GM21526 (cell line): ENCODE results near the gene UNK.

Experiments used
- ATAC-seq: cut with Tn5 transposase; IDR thresholded peaks from one replicate; pipeline ENCODE4 v1.9.1; 2021; ENCODE audit warnings: moderate library complexity; ENCODE audit not compliant: unreplicated experiment, low FRiP score

UNK gene

GRCh38 chr17:75817571-75817970 is 33.0 kb downstream of the UNK start:
- ATAC-seq = no peak

GRCh38 chr17:75818326-75818885 is 33.8 kb downstream of the UNK start:
- ATAC-seq = no peak

GRCh38 chr17:75819116-75819515 is 34.5 kb downstream of the UNK start:
- no peak for ATAC-seq

GRCh38 chr17:75819678-75820077 is 35.1 kb downstream of the UNK start:
- no peak for ATAC-seq

- no peak for ATAC-seq
Measured at GRCh38 chr17:75820094-75821080, 35.8 kb downstream of the UNK start.

GRCh38 chr17:75821552-75821951 is 36.9 kb downstream of the UNK start:
- ATAC-seq = no peak

- ATAC-seq = no peak
Measured at GRCh38 chr17:75822119-75822799, 37.7 kb downstream of the UNK start.

- no peak for ATAC-seq
Measured at GRCh38 chr17:75822800-75823166, 38.2 kb downstream of the UNK start.

GRCh38 chr17:75823257-75824041 is 38.8 kb downstream of the UNK start:
- no peak for ATAC-seq

- ATAC-seq = no peak
Measured at GRCh38 chr17:75824050-75824552, 39.5 kb downstream of the UNK start.

GRCh38 chr17:75824666-75825065 is 40.1 kb downstream of the UNK start:
- ATAC-seq = no peak

GRCh38 chr17:75825149-75825552 is 40.5 kb downstream of the UNK start:
- ATAC-seq = no peak

GRCh38 chr17:75825748-75826370 is 41.3 kb downstream of the UNK start:
- ATAC-seq = no peak

- ATAC-seq = no peak
Measured at GRCh38 chr17:75826561-75827307, 42.1 kb downstream of the UNK start.

- no peak for ATAC-seq
Measured at GRCh38 chr17:75827308-75828075, 42.9 kb downstream of the UNK start.

GRCh38 chr17:75828076-75828400 is 43.4 kb downstream of the UNK start:
- no peak for ATAC-seq

- no peak for ATAC-seq
Measured at GRCh38 chr17:75828741-75829140, 44.1 kb downstream of the UNK start.

- ATAC-seq = no peak
Measured at GRCh38 chr17:75829747-75830146, 45.1 kb downstream of the UNK start.
